Measurements from ENCODE around the gene CKM.
A peak's percentile ranks its signal among the peaks of the same experiment; 100 is the strongest.

The CKM gene

GRCh38 chr19:45275370-45275971 is 47.2 kb downstream of the CKM start:
- Histone ChIP-seq H3K9ac (ENCODE audit: low read length) (peak overlapping the region; percentile 26; the same call in 1 of the 2 replicates), H3K36me3 (ENCODE audit: insufficient read depth, low read length) (peaks cover 17% of the 10 kb centered on the region; the same call in 1 of the 2 replicates)

GRCh38 chr19:45273521-45273855 is 49.2 kb downstream of the CKM start:
- Histone ChIP-seq H3K4me2 (ENCODE audit: low read length) (no peak overlapping the region), H3K9ac (ENCODE audit: low read length) (no peak overlapping the region), H3K27me3 (ENCODE audit: insufficient read depth, low read length) (no peaks in the 10 kb centered on the region), H4K20me1 (ENCODE audit: insufficient read depth, low read length) (no peaks in the 10 kb centered on the region), H3K9me2 (ENCODE audit: low read depth, low read length) (no peaks in the 10 kb centered on the region), H3K4me1 (ENCODE audit: insufficient read depth, low read length, severe bottlenecking) (peaks cover 25% of the 10 kb centered on the region), H2AFZ (ENCODE audit: low read length) (no peak overlapping the region), H3K4me3 (ENCODE audit: low read depth, low read length, poor library complexity, severe bottlenecking) (no peak overlapping the region), H3K27ac (ENCODE audit: low read depth, low read length, poor library complexity, severe bottlenecking) (no peak overlapping the region), H3K9me3 (ENCODE audit: low read length) (no peaks in the 10 kb centered on the region), H3K36me3 (ENCODE audit: insufficient read depth, low read length) (peaks cover 16% of the 10 kb centered on the region; the same call in 1 of the 2 replicates), H3K79me2 (ENCODE audit: insufficient read depth, low read length) (no peaks in the 10 kb centered on the region), H3F3A (ENCODE audit: insufficient read depth, low read length) (no peaks in the 10 kb centered on the region)
- TF ChIP-seq EZH2 (IDR thresholded peaks at IDR 0.05; ENCODE audit: borderline replicate concordance, low read length) (no peak), CTCF (IDR thresholded peaks at IDR 0.05; ENCODE audit: low read length) (no peak)

More at GRCh38 chr19:45275370-45275971, 47.2 kb downstream of the CKM start:
- no peaks in the 10 kb centered on the region for H3K27me3 ChIP-seq (ENCODE audit: insufficient read depth, low read length)
- no peaks in the 10 kb centered on the region for H3K9me2 ChIP-seq (ENCODE audit: low read depth, low read length)
- no peak overlapping the region for H2AFZ ChIP-seq (ENCODE audit: low read length)
- TF ChIP-seq EZH2 (IDR thresholded peaks at IDR 0.05; ENCODE audit: borderline replicate concordance, low read length) (no peak), CTCF (IDR thresholded peaks at IDR 0.05; ENCODE audit: low read length) (no peak)
- H3K9me3 ChIP-seq (ENCODE audit: low read length): no peaks in the 10 kb centered on the region
- H4K20me1 ChIP-seq (ENCODE audit: insufficient read depth, low read length): no peaks in the 10 kb centered on the region
- H3K4me2 ChIP-seq (ENCODE audit: low read length): peak overlapping the region; percentile 61; the same call in 1 of the 2 replicates
- peak overlapping the region; percentile 80 for H3K27ac ChIP-seq (ENCODE audit: low read depth, low read length, poor library complexity, severe bottlenecking)
- H3F3A ChIP-seq (ENCODE audit: insufficient read depth, low read length): no peaks in the 10 kb centered on the region
- H3K4me1 ChIP-seq (ENCODE audit: insufficient read depth, low read length, severe bottlenecking): peaks cover 25% of the 10 kb centered on the region
- H3K79me2 ChIP-seq (ENCODE audit: insufficient read depth, low read length): no peaks in the 10 kb centered on the region
- peak overlapping the region; percentile 22 for H3K4me3 ChIP-seq (ENCODE audit: low read depth, low read length, poor library complexity, severe bottlenecking)

DNA sequence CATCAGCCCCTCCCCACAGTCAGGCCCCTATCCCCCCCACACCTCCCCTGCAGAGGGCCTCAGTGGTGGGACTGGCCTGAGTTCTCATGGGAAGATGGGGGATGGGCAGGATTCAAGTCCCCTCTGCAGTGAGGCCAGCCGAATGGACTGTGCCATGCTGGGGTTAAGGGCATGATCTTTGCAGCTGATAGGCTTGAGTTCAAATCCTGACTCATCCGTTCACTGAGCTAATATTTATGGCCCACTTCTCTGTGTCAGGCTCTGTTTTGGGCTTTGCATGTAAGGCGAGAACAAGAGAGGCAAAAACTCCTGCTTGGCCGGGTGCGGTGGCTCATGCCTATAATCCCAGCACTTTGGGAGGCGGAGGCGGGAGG is 51.0 kb downstream of the CKM start:
- no peak overlapping the region for H3K4me3 ChIP-seq (ENCODE audit: low read depth, low read length, poor library complexity, severe bottlenecking)
- peaks cover 8% of the 10 kb centered on the region; the same call in 1 of the 2 replicates for H3K36me3 ChIP-seq (ENCODE audit: insufficient read depth, low read length)
- H3K4me1 ChIP-seq (ENCODE audit: insufficient read depth, low read length, severe bottlenecking): peaks cover 23% of the 10 kb centered on the region
- no peaks in the 10 kb centered on the region for H3F3A ChIP-seq (ENCODE audit: insufficient read depth, low read length)
- no peaks in the 10 kb centered on the region for H4K20me1 ChIP-seq (ENCODE audit: insufficient read depth, low read length)
- TF ChIP-seq CTCF (IDR thresholded peaks at IDR 0.05; ENCODE audit: low read length): no peak
- H3K27me3 ChIP-seq (ENCODE audit: insufficient read depth, low read length): no peaks in the 10 kb centered on the region
- no peaks in the 10 kb centered on the region for H3K79me2 ChIP-seq (ENCODE audit: insufficient read depth, low read length)
- H3K4me2 ChIP-seq (ENCODE audit: low read length): no peak overlapping the region
- H3K9me2 ChIP-seq (ENCODE audit: low read depth, low read length): no peaks in the 10 kb centered on the region
- no peak overlapping the region for H3K27ac ChIP-seq (ENCODE audit: low read depth, low read length, poor library complexity, severe bottlenecking)
- no peak overlapping the region for H2AFZ ChIP-seq (ENCODE audit: low read length)
- H3K9ac ChIP-seq (ENCODE audit: low read length): no peak overlapping the region
- no peaks in the 10 kb centered on the region for H3K9me3 ChIP-seq (ENCODE audit: low read length)
